Measurements from ENCODE around the gene DHX32.

DNA sequence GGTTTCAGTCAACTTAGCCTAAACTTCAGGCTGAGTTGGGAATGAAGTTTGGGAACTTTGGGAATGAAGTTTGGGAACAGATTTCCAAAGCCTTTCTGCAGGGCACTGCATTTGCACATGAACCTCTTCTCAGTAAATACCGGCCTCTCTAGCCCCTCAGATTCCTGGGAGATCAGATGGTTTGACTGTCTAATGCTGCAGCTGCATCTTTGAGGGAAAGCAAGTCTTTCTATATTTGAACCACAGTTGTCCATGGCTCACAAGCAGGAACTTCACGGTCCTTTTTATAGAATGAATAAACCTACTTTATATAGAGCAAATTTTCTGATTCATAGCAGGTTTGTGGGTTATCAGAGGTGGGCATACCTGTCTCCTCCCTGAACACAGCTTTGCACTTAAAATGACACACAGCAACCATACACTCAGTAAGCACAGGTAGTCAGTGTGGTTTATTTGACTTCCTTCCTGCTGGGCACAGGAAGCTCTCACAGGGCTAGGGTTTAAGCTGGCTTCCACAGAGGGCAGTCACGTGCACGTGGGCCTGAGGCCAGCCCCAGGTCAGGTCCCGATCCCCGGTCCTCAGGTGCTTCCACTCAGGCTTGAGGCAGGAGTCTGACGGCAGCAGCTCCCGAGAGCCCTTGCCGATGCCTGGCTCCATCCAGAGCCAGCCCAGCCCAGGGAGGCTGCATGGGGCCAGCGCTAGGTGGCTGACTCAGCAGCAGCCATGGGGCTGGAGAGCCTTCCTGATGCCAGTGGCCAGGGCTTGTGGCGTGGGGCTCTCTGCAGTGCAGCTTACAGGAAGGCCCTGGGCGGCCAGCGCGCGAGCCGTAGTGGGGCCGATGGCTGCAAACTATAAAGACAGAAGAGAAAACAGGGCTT lies 92.7 kb downstream of the DHX32 start:
- TF ChIP-seq, protein P1, sequence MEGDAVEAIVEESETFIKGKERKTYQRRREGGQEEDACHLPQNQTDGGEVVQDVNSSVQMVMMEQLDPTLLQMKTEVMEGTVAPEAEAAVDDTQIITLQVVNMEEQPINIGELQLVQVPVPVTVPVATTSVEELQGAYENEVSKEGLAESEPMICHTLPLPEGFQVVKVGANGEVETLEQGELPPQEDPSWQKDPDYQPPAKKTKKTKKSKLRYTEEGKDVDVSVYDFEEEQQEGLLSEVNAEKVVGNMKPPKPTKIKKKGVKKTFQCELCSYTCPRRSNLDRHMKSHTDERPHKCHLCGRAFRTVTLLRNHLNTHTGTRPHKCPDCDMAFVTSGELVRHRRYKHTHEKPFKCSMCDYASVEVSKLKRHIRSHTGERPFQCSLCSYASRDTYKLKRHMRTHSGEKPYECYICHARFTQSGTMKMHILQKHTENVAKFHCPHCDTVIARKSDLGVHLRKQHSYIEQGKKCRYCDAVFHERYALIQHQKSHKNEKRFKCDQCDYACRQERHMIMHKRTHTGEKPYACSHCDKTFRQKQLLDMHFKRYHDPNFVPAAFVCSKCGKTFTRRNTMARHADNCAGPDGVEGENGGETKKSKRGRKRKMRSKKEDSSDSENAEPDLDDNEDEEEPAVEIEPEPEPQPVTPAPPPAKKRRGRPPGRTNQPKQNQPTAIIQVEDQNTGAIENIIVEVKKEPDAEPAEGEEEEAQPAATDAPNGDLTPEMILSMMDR (IDR thresholded peaks at IDR 0.05), result no peak
- TF ChIP-seq POLR2A (IDR thresholded peaks at IDR 0.05), result no peak
